Suprapubic skin (tissue), 4 donors: ENCODE results near the gene ENPP3. TPM values are rescaled to one million over a fixed set of nuclear protein-coding genes. Genes with fewer than 3 reads are reported as not detected.
"Not testable (repeated sequence)": the region's sequence is repeated elsewhere in the genome, so short reads cannot be mapped to it uniquely, and the experiment has no call there.

Experiments
- DNase-seq, 2 donors: peaks; one replicate each; pipeline ENCODE4 v3.0.0-alpha.2; 2019; ENCODE audit warnings: low spot score in 2 of 2
- H3K27ac ChIP-seq: fragments of 200-600 bp; sonication (generic); one replicate; pipeline ENCODE4 v1.5.1; 2019
- H3K27me3 ChIP-seq: fragments of 200-600 bp; sonication (generic); one replicate; pipeline ENCODE4 v1.5.1; 2019
- H3K36me3 ChIP-seq: fragments of 200-600 bp; sonication (generic); one replicate; pipeline ENCODE4 v1.5.1; 2019
- H3K4me1 ChIP-seq: fragments of 200-600 bp; sonication (generic); one replicate; pipeline ENCODE4 v1.5.1; 2019
- H3K4me3 ChIP-seq: fragments of 200-600 bp; sonication (generic); one replicate; pipeline ENCODE4 v1.5.1; 2019; ENCODE audit warnings: mild to moderate bottlenecking
- H3K9me3 ChIP-seq: fragments of 200-600 bp; sonication (generic); one replicate; pipeline ENCODE4 v1.5.1; 2019
- CTCF ChIP-seq, 2 donors: fragments of 200-600 bp in 1 of 2; fragments of 450-650 bp in 1 of 2; sonication (generic) in 1 of 2; IDR thresholded peaks; one replicate each; pipeline ENCODE4 v1.5.1; 2016 to 2019; ENCODE audit warnings: antibody characterized with exemption in 2 of 2, mild to moderate bottlenecking in 1 of 2, moderate library complexity in 1 of 2
- EP300 ChIP-seq: sonication (generic); formaldehyde crosslinking; IDR thresholded peaks from one replicate; pipeline ENCODE4 v1.6.1; 2017; ENCODE audit warnings: antibody characterized with exemption
- POLR2A ChIP-seq, 2 donors: fragments of 450-650 bp; IDR thresholded peaks; one replicate each; pipeline ENCODE4 v1.6.1; 2017; ENCODE audit warnings: antibody characterized with exemption in 2 of 2, mild to moderate bottlenecking in 2 of 2, moderate library complexity in 2 of 2
- POLR2AphosphoS5 ChIP-seq, 3 donors: sonication (generic); formaldehyde crosslinking; IDR thresholded peaks; one replicate each; pipeline ENCODE4 v1.6.1; 2017; ENCODE audit warnings: antibody characterized with exemption in 3 of 3
- WGBS: methylation state at CpG from one replicate; pipeline ENCODE4 v1.1.5; 2018; 5-methylcytosine and 5-hydroxymethylcytosine counted together
- total RNA-seq, 4 donors: library from RNA; depleted of rRNA; stranded (reverse); fragments of >200 nt; gene quantifications; one replicate each; pipeline ENCODE4 v1.1.0, GENCODE V29; 2016

Gene ENPP3
- total RNA-seq, 4 donors from 2014 or later = 0.15 to 3.1 (median 0.68) TPM

- Histone ChIP-seq H3K4me1 (no peaks in the 10 kb centered on the region), H3K4me3 (no peak overlapping the region), H3K27me3 (no peaks in the 10 kb centered on the region), H3K27ac (no peak overlapping the region), H3K36me3 (no peaks in the 10 kb centered on the region), H3K9me3 (no peaks in the 10 kb centered on the region)
- TF ChIP-seq CTCF (IDR thresholded peaks at IDR 0.05) (no peak), POLR2AphosphoS5 (IDR thresholded peaks at IDR 0.05) (no peak), EP300 (no peak), POLR2A (IDR thresholded peaks at IDR 0.05) (no peak)
- 67% methylated on average over 6 of the region's 6 CpGs for WGBS
- DNase-seq = no peak
Measured at GRCh38 chr6:131744432-131745287, 107.6 kb downstream of the ENPP3 start.

- H3K4me1 ChIP-seq = no peaks in the 10 kb centered on the region
- H3K27me3 ChIP-seq = no peaks in the 10 kb centered on the region
- 91% methylated on average over 5 of the region's 5 CpGs for WGBS
- TF ChIP-seq CTCF (IDR thresholded peaks at IDR 0.05) (no peak), EP300 (no peak), POLR2AphosphoS5 (IDR thresholded peaks at IDR 0.05) (no peak), POLR2A (IDR thresholded peaks at IDR 0.05) (no peak)
- no peak for DNase-seq
- no peaks in the 10 kb centered on the region for H3K9me3 ChIP-seq
- H3K4me3 ChIP-seq = no peak overlapping the region
- H3K27ac ChIP-seq = no peak overlapping the region
- H3K36me3 ChIP-seq = no peaks in the 10 kb centered on the region
Measured at GRCh38 chr6:131745476-131745875, 108.4 kb downstream of the ENPP3 start.

DNA sequence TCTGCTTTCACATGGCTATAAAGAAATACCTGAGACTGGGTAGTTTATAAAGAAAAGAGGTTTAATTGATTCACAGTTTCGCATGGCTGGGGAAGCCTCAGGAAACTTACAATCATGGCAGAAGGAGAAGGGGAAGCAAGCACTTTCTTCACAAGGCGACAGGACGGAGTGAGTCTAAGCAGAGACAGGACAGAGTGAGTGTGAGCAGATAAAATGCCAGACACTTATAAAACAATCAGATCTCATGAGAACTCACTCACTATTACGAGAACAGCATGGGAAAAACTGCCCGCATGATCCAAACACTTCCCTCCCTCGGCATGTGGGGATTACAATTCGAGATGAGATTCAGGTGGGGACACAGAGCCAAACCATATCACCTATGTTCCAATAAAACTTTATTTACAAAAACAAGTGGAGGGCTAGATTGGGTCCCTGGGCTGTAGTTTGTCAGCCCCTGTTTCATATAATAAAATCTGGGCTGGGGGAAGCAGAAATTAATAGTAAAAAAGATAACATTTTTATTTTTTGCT, 110.8 kb downstream of the ENPP3 start:
- no peak for DNase-seq
- 89% methylated on average over 7 of the region's 7 CpGs for WGBS
- no peak for TF ChIP-seq POLR2A (IDR thresholded peaks at IDR 0.05)
- TF ChIP-seq EP300 = no peak

GRCh38 chr6:131749023-131749422, 111.9 kb downstream of the ENPP3 start:
- 91% methylated on average over 7 of the region's 7 CpGs for WGBS
- no peak overlapping the region for H3K4me3 ChIP-seq
- no peak for DNase-seq
- no peaks in the 10 kb centered on the region for H3K36me3 ChIP-seq
- no peaks in the 10 kb centered on the region for H3K27me3 ChIP-seq
- H3K4me1 ChIP-seq = no peaks in the 10 kb centered on the region
- no peak overlapping the region for H3K27ac ChIP-seq
- TF ChIP-seq CTCF (IDR thresholded peaks at IDR 0.05) (no peak), EP300 (no peak), POLR2A (IDR thresholded peaks at IDR 0.05) (no peak), POLR2AphosphoS5 (IDR thresholded peaks at IDR 0.05) (no peak)
- H3K9me3 ChIP-seq = no peaks in the 10 kb centered on the region

More for the DNA sequence above, 110.8 kb downstream of the ENPP3 start:
- Histone ChIP-seq H3K9me3 (no peaks in the 10 kb centered on the region), H3K27ac (no peak overlapping the region), H3K36me3 (no peaks in the 10 kb centered on the region), H3K4me3 (no peak overlapping the region), H3K4me1 (no peaks in the 10 kb centered on the region), H3K27me3 (no peaks in the 10 kb centered on the region)

GRCh38 chr6:131751012-131751715, 114.1 kb downstream of the ENPP3 start:
- WGBS = 93% methylated on average over 10 of the region's 10 CpGs
- H3K27me3 ChIP-seq, H3K9me3 ChIP-seq, H3K4me3 ChIP-seq, H3K27ac ChIP-seq, H3K4me1 ChIP-seq, DNase-seq, H3K36me3 ChIP-seq: not testable (repeated sequence)

- Histone ChIP-seq H3K4me3 (no peak overlapping the region), H3K27me3 (no peaks in the 10 kb centered on the region), H3K4me1 (no peaks in the 10 kb centered on the region), H3K27ac (no peak overlapping the region), H3K9me3 (no peaks in the 10 kb centered on the region), H3K36me3 (no peaks in the 10 kb centered on the region)
- DNase-seq = no peak
- TF ChIP-seq EP300 (no peak), CTCF (IDR thresholded peaks at IDR 0.05) (no peak), POLR2AphosphoS5 (IDR thresholded peaks at IDR 0.05) (no peak), POLR2A (IDR thresholded peaks at IDR 0.05) (no peak)
- WGBS = 65% methylated on average over 1 of the region's 1 CpG
Measured at GRCh38 chr6:131754088-131754487, 117.0 kb downstream of the ENPP3 start.
